GM21737 (cell line): ENCODE data around the gene EPHX1.

Source experiments
- ATAC-seq: cut with Tn5 transposase; IDR thresholded peaks from one replicate; pipeline ENCODE4 v1.9.1; 2021; ENCODE audit warnings: mild to moderate bottlenecking, moderate library complexity; ENCODE audit not compliant: unreplicated experiment

The EPHX1 gene

DNA sequence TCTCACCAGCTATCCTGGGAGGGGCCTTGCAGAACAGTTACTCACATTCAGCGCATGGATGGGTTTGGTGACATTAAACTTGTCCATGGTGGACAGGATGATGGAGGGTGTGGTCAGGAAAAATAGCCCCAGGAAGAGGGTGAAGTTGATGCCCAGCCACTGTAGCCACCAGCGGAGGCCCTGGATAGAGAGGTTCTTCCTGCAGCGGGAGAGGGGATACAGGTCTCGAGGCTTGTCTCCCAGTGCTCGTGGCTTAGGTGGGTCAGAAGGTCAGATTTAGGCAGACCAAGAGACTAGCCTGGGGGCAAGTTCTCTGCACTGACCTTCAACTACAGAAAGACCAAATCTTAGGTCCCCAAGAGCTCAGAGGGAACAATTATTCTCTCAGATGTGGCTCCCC lies 49.2 kb downstream of the EPHX1 start:
- ATAC-seq, result no peak

DNA sequence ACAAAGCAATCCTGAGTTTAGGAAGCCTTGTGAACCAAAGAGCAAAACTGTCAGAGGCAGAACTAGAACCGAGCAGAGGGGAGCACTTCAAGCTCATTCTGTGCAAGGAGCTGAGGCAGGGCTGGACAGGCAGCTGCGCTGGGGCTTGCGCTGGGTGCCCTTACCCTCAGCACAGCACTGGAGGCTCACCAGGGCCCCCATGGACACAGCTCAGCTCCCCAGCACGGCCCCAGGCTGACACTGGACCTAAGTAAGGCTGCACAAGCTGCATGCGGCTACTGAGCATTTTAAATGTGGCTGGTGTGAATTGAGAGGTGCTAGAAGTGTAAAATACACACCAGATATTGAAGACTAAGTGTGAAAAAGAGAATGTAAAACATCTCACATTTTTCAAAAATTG lies 50.2 kb downstream of the EPHX1 start:
- no peak for ATAC-seq

DNA sequence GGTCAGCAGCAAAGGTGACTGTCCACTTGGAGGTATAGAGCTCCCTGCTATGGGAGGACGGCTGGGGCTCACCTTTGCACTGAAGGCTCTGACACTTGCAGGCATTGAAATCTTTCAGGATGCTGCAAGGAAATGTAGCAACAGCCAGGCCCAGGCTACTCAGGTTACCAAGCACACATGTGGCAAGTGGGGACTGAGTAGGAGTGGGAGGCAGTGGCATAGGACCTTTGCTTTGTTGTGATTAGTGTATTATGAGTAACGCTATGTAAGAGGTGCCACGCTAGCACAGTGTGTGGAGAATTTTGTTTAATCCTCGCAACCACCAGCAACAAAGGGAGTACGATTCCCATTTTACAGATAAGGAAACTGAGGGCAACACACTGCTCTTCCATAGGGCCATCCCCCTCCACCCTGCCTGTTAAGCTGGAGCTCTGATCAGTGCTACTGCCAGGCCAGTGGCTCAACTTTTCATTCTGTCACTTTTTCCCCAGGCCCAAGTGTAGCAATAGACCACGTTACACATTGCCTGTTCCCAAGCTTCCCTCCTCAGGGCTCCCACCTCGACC lies 51.0 kb downstream of the EPHX1 start:
- ATAC-seq, result no peak

DNA sequence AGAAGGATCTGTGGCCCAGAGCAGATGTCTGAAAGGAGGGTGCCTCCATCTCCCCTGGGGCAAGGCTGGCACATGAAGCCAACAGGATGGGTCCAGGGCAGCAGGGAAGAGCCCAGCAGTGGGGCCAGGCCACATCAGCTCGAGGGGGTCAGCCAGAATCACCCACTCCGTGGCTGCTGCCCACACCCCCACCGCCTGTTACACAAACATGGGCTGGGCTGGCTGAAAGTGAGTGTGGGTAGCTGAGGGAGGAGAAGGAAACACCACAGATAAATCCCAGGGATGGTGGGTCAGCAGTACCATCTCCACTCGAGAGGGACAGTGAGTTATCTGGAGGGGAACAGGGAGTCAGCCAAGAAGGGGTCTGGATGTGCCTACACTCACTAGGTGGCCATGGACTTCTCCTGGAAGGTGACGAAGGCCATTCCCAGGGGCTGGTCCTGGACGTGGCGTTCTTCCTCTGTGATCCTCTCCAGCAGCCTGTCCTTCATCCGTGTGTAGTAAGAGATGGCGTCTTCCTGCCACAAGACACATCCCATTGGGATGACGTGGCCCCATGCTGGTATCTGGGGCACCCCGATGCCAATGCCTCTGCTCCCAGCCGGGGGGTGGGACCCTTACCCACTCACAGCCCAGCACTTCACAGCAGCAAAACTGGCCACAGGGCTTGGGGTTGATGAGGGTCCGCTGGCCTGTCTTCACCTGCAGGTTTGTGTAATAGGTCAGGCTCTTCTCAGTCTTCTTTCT lies 52.1 kb downstream of the EPHX1 start:
- no peak for ATAC-seq

DNA sequence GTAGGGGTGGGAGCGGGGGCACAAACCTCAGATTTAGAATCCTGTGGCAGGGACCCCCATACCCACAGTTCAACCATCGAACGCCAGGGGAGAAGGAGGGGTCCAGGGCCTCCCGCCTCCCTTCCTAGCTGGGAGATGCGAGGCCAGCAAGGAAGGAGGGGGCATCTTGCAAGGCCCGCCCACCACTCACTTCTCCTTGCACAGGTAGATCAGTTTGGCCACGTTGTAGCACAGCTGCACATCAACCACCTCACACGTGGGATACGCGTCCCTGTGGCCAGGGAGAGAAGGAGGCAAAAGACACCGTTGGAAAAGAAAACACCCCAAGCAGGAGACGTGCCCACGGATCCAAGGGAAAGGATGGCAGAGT lies 52.6 kb downstream of the EPHX1 start:
- no peak for ATAC-seq

DNA sequence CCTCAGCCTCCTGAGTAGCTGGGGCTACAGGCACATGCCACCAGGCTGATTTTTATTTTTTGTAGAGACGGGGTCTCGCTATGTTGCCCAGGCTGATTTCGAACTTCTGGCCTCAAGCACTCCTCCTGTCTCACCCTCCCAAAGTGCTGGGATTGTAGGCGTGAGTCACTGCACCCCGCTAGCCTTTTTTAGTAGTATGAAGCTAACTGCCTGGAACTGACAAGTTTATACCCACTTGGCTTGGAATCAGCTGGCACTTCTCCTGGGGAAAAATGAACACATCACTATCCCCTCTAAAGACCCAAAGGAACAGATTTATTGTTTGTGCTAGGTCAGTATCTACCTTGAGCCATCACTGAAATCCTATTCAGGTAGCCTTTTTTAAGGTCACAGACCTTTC lies 53.2 kb downstream of the EPHX1 start:
- ATAC-seq, result no peak

DNA sequence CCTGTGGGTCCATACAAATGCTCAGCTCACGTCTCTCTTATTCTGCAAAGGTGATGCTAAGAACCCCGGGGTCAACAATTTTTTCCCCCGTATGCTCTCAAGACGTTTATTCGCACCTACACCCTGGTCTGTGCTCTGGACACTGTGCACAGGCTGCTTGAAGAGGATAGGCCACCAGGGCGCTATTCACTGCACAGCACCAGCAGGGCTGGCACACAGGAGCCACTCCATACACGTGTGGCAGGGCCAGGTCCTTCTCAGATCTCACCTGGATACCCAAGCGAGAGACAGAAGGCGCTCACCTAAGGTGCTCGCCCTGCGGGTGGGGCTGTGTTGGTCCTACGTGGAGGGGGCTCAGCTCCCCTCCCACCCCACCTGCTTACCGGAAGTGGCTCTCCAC lies 55.6 kb downstream of the EPHX1 start:
- no peak for ATAC-seq

DNA sequence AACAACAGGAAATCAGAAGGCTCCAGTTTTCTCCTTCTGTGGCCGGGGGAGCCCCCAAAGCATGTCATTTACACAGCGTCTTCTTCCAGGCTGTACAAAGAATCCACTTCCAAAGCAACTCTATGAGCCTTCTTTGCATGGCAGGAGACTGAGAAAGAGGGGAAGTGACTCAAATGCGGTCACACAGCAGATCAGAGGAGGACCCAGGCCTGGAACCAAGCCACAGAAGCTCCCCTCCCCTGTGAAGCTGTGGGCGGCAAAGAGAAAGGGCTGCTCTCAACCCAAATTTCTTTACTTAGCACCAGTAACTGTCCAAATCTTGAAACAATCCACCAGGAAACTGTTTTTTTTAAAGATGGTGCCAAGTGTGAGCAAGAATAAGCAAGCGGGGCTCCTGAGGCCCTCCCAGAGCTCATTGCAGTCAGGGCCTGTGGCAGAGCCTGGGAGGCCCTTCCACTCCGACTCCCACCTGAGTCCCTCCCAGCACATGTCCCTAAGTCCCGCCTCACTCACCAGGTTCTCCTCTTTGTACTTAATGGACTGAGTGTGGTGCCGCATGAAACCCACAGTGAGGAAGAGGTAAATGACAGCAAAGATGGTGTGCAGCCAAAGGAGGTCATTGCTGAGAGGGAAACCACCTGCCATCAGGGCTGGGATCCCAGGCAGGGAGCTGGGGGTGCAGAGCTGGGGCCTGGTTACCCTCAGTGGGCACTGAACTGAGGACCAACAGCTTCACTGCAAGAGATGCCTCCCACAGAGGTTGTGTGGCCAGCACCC lies 56.3 kb downstream of the EPHX1 start:
- no peak for ATAC-seq

DNA sequence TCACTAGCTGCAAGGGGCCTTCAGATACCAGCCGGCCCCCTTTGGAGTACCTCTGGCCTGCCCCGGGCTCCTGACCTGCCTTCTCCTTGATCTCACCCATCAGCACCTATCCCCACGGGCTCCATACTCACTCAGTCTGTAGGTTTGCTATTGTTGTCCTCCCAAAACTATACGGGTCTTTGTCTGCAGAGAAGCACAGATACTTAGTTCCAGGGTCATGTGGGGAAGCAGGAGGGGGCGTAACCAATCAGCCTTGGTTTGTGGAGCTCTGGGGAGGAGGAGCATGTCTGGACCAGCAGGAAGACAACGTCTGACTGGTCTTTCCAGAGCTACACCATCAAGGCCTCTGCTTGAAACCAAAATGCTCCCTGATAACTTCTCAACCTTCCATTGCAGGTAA lies 57.1 kb downstream of the EPHX1 start:
- ATAC-seq, result no peak

DNA sequence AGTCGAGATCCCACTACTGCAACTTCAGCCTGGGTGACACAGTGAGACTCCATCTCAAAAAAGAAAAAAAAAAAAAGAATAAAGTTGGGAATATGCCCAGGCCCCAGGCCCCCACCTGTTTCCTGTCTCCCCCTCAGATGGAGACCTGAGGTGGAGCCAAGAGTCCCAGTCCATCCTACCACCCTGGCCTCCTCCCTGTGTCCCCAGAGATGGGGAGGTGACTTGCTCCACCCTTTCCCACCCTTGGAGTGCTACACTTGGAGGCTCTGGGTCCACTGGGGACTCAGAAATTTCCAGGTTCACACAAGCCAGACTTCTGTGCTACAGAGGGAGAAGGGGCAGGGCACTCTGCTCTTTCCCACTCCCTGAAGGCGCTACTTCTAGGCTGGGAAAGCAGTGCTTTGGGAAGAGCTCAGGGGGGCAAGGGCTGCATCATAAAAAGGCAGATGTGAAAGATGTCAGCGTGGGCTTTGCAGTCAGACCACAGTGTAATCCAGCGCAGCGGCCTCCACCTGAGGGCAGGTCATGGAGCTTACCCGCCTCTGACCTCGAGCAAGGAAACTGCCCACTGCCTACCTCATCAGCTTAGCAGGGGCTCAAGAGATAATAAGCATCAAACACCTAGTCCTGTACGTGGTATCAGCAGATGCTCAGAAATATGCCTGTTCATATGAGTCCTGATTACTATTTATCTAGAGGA lies 58.9 kb downstream of the EPHX1 start:
- ATAC-seq, result no peak

DNA sequence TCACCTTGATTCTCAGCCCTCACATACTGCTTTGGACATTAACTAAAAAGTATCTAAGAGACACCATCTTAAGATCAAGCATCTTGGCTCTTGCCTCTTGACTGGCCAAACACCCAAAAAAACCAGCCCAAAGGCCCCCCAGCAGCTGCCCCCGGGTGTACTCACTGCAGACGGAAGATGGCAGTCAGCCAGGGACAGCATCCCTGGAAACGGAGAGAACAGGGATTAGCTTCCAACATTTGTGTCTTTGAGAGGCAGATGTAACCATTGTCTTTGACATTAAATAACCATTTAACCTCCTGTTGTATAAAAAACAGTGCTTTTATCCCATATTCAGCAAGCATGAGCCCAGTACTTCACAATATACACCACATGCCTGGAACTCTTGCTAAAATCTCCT lies 61.0 kb downstream of the EPHX1 start:
- ATAC-seq, result no peak

DNA sequence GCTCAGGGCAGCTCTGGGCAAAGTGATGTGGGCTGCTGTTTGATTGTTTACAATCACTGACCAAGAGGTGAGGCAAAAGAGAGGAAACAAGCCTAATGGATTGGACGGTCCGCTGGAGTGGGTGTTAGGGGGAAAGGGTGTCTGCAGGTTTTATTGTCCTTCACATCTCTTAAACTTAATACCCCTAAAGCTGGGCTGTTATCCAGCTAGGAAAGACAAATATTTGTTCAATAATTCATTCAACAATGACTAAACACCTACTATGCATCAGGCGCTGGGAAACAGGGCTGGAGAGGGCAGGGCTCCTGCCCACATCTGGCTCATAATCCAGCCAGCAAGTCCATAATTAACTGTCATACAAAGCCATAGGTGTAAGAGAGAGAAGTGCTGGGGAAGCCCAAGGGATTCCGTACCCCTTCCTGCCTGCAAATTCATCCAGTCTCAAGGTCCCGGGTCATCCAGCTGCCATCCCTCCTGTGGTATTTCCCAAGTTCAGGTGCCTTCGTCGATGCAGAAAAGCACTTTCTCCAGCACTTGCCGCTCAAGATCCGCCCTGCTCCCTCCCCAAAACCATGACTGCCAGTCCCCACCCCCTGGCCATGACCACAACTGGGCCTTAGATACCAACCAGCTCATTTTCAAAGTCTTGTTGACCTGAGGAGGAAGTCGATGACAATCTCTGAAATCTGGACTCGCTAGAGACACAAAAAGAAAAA lies 61.6 kb downstream of the EPHX1 start:
- ATAC-seq, result no peak

DNA sequence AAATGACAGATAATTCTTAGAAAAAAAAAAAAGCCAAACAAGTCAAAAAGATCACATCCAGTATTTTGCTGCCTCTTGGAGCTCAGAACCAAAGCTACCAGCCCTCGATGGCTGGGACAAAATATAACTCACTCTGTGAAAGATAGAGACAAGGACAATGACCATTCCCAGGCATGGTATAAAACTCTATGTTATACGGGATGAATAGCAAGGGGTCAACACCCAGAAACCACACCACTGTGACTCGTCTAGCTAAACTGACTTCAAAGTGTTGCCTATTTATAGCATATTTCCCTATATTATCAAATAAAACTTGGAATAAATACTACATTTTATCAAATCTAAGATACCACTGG lies 62.1 kb downstream of the EPHX1 start:
- ATAC-seq, result no peak

DNA sequence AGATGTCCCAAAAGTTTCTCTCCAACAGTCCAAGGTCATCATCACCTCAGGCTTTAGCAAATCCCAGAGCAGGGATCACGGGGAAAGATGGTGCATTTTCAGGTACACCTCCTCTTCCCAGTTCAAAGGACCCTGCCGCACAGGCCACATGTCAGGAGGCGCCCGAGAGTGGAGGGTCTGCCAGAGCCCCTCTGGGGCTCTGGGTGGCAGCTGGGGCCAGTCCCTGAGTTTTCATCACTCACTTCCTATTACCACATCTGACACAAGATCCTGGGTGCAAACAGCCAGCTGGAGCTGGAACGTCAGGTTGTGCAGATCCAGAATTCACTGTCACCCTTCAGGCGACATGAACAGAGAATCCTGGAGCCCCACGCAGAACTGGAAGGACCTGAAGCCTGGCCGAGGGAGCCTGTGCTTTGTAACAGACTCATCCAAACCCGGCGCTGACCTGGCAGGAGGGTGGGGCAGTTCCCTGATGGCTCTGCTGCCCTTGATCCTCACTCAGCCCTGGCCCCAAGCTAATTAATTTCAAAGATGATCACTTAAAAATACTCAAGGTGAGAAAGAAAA lies 63.4 kb downstream of the EPHX1 start:
- ATAC-seq, result no peak

DNA sequence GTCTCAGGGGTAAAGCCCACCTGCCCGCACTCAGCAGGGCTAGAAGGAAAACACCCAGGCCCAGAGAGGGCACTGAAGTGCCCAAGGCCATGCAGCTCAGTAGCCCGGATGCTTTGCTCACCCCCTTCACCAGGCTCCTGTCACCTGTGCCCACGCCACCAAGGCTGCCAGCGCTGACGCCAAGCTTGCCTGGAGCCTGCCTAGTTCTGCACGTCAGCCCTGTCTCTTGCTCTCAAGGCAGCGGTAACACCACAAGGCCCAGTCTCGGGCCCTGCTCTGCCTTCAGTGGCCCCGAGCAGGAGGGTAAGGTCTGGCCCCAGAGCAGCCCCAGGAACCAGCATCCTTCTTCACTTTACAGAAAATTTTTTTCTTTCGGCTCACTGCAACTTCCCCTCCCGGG lies 64.5 kb downstream of the EPHX1 start:
- no peak for ATAC-seq

DNA sequence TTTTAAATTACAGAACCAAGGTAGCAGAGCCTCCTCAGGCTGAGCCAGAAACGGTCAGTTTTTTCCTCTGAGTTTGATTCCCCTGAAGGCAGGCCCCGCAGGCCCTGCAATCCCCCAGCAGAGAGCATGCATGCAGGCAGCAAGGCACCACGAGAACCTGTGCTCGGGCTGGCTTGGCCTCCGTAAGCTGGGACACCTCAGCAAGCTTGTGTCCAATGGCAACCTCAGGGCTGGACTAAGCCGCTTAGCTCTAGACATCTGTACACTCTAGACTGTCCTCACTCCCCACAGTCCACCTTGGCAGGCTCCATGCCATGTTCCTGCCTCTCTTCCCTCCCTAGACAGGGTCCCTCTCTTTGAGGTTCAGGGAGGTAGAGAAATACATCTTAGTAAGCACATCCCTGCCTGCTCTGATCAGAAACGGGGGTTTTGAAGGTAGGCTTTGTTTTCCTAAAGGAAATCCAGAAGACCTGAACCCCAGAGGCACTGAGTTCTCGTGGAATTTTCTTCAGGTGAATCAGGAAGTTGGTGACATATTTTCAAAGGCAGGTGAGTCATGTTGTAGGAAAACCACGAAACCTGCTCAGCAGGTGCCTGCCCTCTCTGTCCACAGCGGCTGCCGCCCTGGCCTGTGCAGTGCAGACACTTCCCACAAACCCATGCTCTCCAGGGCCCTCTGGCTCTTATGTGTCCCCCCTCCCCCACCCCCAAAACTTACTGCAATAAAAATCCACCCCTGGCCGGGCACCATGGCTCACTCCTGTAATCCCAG lies 65.3 kb downstream of the EPHX1 start:
- ATAC-seq, result no peak

DNA sequence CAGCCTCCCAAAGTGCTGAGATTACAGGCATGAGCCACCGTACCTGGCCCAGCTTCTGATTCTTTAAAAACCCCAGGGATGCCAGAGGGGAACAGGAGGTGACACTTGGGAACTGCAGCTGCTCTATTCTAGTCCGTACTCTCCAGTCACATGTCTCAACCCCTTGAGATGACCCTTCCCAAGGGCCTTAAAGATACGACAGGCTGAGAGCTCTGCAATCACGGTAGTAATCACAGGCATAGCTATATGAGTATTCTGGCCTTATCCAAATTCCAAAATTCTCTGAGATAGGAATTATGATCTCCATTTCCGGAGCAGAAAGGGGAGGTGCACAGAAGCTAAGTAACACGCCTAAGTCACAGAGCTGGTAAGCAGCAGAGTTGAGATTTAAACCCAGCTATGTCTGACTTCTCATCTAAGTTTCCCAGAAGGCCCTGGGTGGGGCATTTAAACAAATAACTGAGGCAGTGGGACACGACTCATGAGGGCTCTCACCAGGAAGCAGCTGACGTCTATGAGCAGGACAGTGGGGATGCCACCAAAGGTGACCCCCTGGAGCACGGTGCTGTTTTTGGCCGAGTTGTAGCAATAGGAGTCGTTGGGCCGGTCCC lies 67.1 kb downstream of the EPHX1 start:
- ATAC-seq, result no peak

DNA sequence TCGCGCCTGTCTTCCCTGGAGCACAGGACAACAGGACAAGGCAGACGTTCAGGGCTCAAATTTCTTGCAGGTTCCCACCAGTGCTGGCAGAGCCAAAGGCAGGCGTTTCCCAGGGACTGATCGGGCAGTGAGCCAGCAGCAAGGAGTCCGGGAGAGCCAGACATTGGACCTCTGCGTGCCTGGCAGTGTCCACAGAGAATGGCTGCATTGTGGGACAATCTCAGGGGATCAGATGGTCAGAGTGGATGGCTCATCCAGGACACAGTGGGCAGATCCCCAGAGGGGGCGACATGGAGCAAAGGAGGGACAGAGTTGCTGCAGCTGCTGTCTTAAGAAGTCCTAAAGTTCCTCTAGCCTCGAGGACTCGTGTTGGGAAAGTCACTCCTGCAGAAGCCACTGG lies 67.7 kb downstream of the EPHX1 start:
- no peak for ATAC-seq

DNA sequence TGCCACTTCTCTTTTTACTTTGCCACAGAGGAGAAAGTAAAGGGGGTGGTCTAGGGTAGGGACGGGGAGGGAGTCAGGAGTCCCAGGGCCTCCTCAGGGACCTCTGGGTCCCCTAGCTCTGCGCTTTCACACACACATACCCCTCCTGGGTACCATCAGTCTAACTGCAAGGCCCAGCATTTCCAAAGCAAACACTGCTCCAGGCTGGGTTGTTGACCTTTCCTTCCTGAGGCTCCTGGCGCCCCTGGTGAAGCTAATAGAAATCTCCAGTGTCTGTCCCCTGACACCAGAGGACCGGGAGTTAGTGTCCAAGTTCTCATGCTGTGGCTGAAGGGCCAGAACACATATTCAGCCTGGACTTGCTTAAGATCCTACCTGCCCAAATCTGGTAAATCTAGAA lies 68.4 kb downstream of the EPHX1 start:
- no peak for ATAC-seq
